C4-2B (cell line): ENCODE measurements around the gene SLC37A3.

Experiments
- ZFX ChIP-seq: fragments of 450-650 bp; IDR thresholded peaks from 2 replicates; pipeline ENCODE4 v1.6.1; 2017
- TF ChIP-seq, protein P1 (sequence below): fragments of 450-650 bp; conservative IDR thresholded peaks from 2 replicates; pipeline ENCODE4 v1.5.1; 2017; ENCODE audit warnings: mild to moderate bottlenecking

DNA sequence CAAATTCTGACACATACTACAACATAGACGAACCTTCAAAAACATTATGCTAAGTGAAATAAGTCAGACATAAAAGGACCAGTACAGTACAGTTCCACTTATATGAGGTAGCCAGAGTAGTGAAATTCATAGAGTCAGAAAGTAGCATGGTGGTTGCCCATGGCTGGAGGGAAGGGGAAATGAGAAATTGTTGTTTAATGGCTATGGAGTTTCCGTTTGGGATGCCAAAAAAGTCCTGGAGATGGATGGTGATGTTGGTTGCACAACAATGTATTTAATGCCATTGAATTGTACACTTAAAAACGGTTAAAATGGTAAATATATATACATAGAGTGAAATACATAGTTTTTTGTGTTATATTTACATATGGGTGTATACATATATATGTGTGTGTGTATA is 2.1 kb upstream of the SLC37A3 start:
- TF ChIP-seq, protein P1, sequence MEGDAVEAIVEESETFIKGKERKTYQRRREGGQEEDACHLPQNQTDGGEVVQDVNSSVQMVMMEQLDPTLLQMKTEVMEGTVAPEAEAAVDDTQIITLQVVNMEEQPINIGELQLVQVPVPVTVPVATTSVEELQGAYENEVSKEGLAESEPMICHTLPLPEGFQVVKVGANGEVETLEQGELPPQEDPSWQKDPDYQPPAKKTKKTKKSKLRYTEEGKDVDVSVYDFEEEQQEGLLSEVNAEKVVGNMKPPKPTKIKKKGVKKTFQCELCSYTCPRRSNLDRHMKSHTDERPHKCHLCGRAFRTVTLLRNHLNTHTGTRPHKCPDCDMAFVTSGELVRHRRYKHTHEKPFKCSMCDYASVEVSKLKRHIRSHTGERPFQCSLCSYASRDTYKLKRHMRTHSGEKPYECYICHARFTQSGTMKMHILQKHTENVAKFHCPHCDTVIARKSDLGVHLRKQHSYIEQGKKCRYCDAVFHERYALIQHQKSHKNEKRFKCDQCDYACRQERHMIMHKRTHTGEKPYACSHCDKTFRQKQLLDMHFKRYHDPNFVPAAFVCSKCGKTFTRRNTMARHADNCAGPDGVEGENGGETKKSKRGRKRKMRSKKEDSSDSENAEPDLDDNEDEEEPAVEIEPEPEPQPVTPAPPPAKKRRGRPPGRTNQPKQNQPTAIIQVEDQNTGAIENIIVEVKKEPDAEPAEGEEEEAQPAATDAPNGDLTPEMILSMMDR = no peak
- TF ChIP-seq ZFX = no peak
